Skeletal muscle tissue (tissue), 4 donors: ENCODE results near the gene PRLR. TPM values are rescaled to one million over a fixed set of nuclear protein-coding genes. Genes with fewer than 3 reads are reported as not detected.

Experiments used
- H3K27ac ChIP-seq: one replicate; pipeline ENCODE4 v1.7.0; 2013; ENCODE audit warnings: mild to moderate bottlenecking, low read depth, low read length, inconsistent platforms
- H3K27me3 ChIP-seq, 3 donors: one replicate each; pipeline ENCODE4 v1.7.0; 2013; ENCODE audit warnings: low read length in 3 of 3; ENCODE audit not compliant: control insufficient read depth in 3 of 3, insufficient read depth in 3 of 3
- H3K36me3 ChIP-seq, 3 donors: one replicate each; pipeline ENCODE4 v1.7.0; 2013; ENCODE audit warnings: low read length in 3 of 3; ENCODE audit not compliant: control insufficient read depth in 3 of 3, insufficient read depth in 3 of 3
- H3K4me1 ChIP-seq, 3 donors: one replicate each; pipeline ENCODE4 v1.7.0; 2013; ENCODE audit warnings: low read length in 3 of 3, mild to moderate bottlenecking in 3 of 3; ENCODE audit not compliant: control insufficient read depth in 3 of 3, insufficient read depth in 3 of 3
- H3K4me3 ChIP-seq, 3 donors: one replicate each; pipeline ENCODE4 v1.7.0; 2013; ENCODE audit warnings: low read length in 3 of 3
- H3K9ac ChIP-seq, 3 donors: one replicate each; pipeline ENCODE4 v1.7.0; 2013; ENCODE audit warnings: low read length in 3 of 3, mild to moderate bottlenecking in 3 of 3, moderate library complexity in 2 of 3, low read depth in 1 of 3
- H3K9me3 ChIP-seq, 3 donors: one replicate each; pipeline ENCODE4 v1.7.0; 2013; ENCODE audit warnings: low read length in 3 of 3; ENCODE audit not compliant: control insufficient read depth in 3 of 3
- total RNA-seq: library from RNA; depleted of rRNA; stranded (reverse); fragments of >200 nt; gene quantifications from one replicate; pipeline ENCODE4 v1.2.3, GENCODE V29; 2014
- donor health status: Osteomylitis.

Gene PRLR
- total RNA-seq, 1 donor from 2014 or later, result 0.52 TPM

GRCh38 chr5:35098214-35098613 is 132.1 kb downstream of the PRLR start:
- no peak overlapping the region for H3K27ac ChIP-seq
- no peaks in the 10 kb centered on the region for H3K9me3 ChIP-seq
- H3K36me3 ChIP-seq, result no peaks in the 10 kb centered on the region
- H3K4me1 ChIP-seq, result peaks cover 0 to 4% (median 0%) of the 10 kb centered on the region in 3 donors
- H3K9ac ChIP-seq, result no peak overlapping the region
- peaks cover 0 to 2% (median 0%) of the 10 kb centered on the region in 3 donors for H3K27me3 ChIP-seq
- H3K4me3 ChIP-seq, result no peak overlapping the region

GRCh38 chr5:35096932-35097331 is 133.4 kb downstream of the PRLR start:
- peaks cover 0 to 4% (median 0%) of the 10 kb centered on the region in 3 donors for H3K4me1 ChIP-seq
- H3K9ac ChIP-seq, result no peak overlapping the region
- peaks cover 0 to 2% (median 0%) of the 10 kb centered on the region in 3 donors for H3K27me3 ChIP-seq
- H3K27ac ChIP-seq, result no peak overlapping the region
- H3K4me3 ChIP-seq, result no peak overlapping the region
- H3K36me3 ChIP-seq, result no peaks in the 10 kb centered on the region
- H3K9me3 ChIP-seq, result no peaks in the 10 kb centered on the region

- Histone ChIP-seq H3K4me3 (no peak overlapping the region), H3K9ac (no peak overlapping the region), H3K27me3 (peaks cover 0 to 2% (median 0%) of the 10 kb centered on the region in 3 donors), H3K4me1 (peaks cover 0 to 4% (median 0%) of the 10 kb centered on the region in 3 donors), H3K36me3 (no peaks in the 10 kb centered on the region), H3K9me3 (no peaks in the 10 kb centered on the region), H3K27ac (no peak overlapping the region)
Observed at GRCh38 chr5:35096216-35096615, 134.1 kb downstream of the PRLR start.

DNA sequence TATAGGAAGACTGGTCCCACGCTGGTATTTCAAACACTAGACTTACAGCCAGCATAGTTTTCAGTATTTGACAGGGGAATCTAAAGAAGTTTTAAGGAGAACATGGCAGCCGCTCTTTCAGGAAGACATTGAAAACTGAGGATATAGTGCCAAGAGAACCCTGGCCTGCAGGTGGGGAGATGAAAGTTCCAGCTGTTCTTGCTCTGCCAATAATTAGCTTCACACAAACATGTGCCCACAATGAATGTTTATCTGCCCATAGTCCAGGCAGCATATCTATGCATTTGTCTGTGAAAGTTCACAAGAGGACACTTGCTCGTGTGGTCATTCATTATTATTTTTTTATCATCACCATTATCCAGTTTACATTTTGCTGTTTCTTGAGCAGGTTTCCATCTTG is 134.9 kb downstream of the PRLR start:
- Histone ChIP-seq H3K9ac (no peak overlapping the region), H3K4me3 (no peak overlapping the region), H3K9me3 (no peaks in the 10 kb centered on the region), H3K27me3 (peaks cover 0 to 2% (median 0%) of the 10 kb centered on the region in 3 donors), H3K36me3 (no peaks in the 10 kb centered on the region), H3K27ac (no peak overlapping the region), H3K4me1 (peaks cover 0 to 4% (median 0%) of the 10 kb centered on the region in 3 donors)

DNA sequence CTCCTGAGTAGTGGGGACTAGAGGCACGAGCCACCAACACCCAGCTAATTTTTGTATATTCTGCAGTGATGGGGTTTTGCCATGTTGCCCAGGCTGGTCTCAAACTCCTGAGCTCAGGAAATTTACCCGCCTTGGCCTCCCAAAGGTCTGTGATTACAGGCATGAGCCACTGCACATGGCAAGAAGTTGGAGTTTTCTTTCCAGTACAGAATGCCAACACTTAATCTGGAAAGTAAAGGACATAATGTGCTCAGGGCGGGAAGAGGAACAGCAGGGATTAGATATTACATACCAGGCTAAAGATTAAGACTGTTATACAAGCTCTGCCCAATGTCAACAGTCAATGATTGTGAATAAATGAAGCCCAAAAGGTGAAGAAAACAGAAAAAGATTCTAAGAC is 135.3 kb downstream of the PRLR start:
- no peaks in the 10 kb centered on the region for H3K36me3 ChIP-seq
- H3K27me3 ChIP-seq, result peaks cover 0 to 2% (median 0%) of the 10 kb centered on the region in 3 donors
- H3K4me1 ChIP-seq, result peaks cover 0 to 4% (median 0%) of the 10 kb centered on the region in 3 donors
- H3K27ac ChIP-seq, result no peak overlapping the region
- no peak overlapping the region for H3K4me3 ChIP-seq
- H3K9me3 ChIP-seq, result no peaks in the 10 kb centered on the region
- H3K9ac ChIP-seq, result no peak overlapping the region

DNA sequence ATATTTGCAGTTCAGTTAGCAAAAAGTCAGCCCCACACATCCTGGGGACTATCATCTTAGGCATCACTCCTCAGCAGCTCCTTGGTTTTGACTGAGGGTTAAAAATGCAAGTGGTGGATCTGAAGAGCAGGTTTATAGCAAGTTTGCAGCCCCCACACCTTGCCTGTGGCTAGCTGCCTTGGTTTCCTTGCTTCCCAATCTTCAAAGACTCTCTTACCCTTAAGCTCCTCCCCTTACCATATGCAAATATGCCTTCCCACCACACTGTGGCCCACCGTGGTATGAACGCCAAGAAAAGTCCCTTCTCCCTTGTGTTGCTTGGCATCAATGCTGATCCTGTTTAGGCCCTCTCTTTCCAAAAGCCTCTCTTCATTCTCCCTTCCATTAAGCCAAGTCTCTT is 137.6 kb downstream of the PRLR start:
- Histone ChIP-seq H3K4me3 (no peak overlapping the region), H3K9me3 (no peaks in the 10 kb centered on the region), H3K9ac (no peak overlapping the region), H3K27me3 (peaks cover 0 to 2% (median 0%) of the 10 kb centered on the region in 3 donors), H3K27ac (no peak overlapping the region), H3K36me3 (no peaks in the 10 kb centered on the region), H3K4me1 (peaks cover 0 to 4% (median 0%) of the 10 kb centered on the region in 3 donors)

DNA sequence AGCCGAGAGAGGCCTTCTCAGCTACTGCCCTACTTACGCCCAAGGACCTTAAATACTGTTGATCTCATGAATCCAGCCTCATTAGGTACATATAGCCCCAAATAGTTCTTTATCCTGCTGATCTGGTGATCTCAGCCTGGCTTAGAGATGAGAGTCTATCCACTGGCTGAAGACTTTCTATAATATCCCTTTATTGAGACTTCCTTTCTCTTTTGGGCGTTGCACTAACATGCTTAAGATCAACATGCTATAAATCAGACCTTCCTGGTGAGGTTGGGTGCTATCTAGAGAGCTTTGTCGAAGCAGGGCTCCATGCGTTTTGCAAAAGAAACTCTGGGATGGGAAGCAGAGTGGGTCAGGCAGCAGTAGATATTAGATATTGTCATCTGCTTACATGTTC is 138.6 kb downstream of the PRLR start:
- H3K9ac ChIP-seq, result no peak overlapping the region
- no peak overlapping the region for H3K27ac ChIP-seq
- no peaks in the 10 kb centered on the region for H3K36me3 ChIP-seq
- H3K4me1 ChIP-seq, result peaks cover 0 to 4% (median 0%) of the 10 kb centered on the region in 3 donors
- H3K9me3 ChIP-seq, result no peaks in the 10 kb centered on the region
- H3K27me3 ChIP-seq, result no peaks in the 10 kb centered on the region
- no peak overlapping the region for H3K4me3 ChIP-seq

- Histone ChIP-seq H3K27me3 (no peaks in the 10 kb centered on the region), H3K36me3 (no peaks in the 10 kb centered on the region), H3K9ac (no peak overlapping the region), H3K4me1 (no peaks in the 10 kb centered on the region), H3K4me3 (no peak overlapping the region), H3K9me3 (no peaks in the 10 kb centered on the region), H3K27ac (no peak overlapping the region)
Observed at GRCh38 chr5:35089334-35090314, 140.7 kb downstream of the PRLR start.

- no peak overlapping the region for H3K4me3 ChIP-seq
- no peaks in the 10 kb centered on the region for H3K4me1 ChIP-seq
- H3K9me3 ChIP-seq, result no peaks in the 10 kb centered on the region
- H3K27ac ChIP-seq, result no peak overlapping the region
- H3K27me3 ChIP-seq, result no peaks in the 10 kb centered on the region
- H3K36me3 ChIP-seq, result no peaks in the 10 kb centered on the region
- H3K9ac ChIP-seq, result no peak overlapping the region
Observed at GRCh38 chr5:35087991-35088390, 142.3 kb downstream of the PRLR start.

DNA sequence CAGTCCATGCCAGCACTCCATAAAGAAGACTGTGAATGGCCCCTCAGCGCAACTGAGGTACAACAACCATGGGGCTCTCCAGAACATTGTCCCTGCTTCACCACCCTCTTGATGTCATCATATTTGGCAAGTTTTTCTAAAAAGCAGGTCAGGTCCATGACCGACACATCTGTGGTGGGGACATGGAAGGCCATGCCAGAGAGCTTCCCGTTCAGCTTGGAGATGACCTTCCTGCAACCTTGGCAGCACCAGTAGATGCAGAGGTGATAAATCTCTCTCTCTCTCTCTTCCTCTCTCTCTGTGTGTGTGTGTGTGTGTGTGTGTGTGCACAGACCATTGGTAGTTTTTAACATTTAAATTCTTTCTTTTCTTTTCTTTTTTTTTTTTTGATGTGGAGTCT is 147.1 kb downstream of the PRLR start:
- Histone ChIP-seq H3K9me3 (no peaks in the 10 kb centered on the region), H3K36me3 (no peaks in the 10 kb centered on the region), H3K9ac (no peak overlapping the region), H3K4me3 (no peak overlapping the region), H3K27ac (no peak overlapping the region), H3K4me1 (no peaks in the 10 kb centered on the region), H3K27me3 (no peaks in the 10 kb centered on the region)
